ENCODE data around the gene CDH13.

Gene CDH13

GRCh38 chr16:83393196-83393981, 766.6 kb downstream of the CDH13 start:
- no peak for DNase-seq

DNA sequence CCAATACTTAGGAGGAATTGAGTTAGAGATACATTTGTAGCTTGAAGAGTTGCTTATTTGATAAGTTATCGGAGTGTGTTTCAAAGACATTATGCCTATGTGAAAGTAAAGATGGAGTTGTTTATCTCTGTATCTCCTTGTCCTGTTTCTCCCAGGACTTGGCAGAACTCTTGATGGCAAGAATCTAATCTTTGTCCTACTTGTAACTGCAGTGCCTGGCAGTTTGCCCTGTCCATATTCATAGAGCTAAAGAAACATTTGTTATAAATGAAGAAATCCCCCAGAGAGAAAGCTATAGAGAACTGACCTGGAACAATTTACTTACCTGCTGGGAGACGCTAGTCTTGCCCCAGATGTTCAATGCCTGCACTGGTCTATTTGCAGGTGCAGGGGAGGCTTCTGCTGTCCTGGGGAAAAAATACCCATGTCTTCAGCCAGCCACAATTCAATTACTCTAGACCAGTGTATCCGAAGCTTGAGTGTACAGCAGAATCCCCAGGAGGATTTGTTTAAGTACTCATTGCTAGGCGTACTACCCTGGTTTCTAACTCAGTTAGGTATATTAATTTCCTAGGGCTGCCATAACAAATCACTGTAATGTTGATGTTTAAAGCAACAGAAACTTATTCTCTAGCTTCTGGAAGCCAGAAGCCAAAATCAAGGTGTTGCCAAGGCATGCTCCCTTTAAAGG, 771.0 kb downstream of the CDH13 start:
- no peak for DNase-seq

GRCh38 chr16:83400234-83400633, 773.5 kb downstream of the CDH13 start:
- DNase-seq: no peak

DNA sequence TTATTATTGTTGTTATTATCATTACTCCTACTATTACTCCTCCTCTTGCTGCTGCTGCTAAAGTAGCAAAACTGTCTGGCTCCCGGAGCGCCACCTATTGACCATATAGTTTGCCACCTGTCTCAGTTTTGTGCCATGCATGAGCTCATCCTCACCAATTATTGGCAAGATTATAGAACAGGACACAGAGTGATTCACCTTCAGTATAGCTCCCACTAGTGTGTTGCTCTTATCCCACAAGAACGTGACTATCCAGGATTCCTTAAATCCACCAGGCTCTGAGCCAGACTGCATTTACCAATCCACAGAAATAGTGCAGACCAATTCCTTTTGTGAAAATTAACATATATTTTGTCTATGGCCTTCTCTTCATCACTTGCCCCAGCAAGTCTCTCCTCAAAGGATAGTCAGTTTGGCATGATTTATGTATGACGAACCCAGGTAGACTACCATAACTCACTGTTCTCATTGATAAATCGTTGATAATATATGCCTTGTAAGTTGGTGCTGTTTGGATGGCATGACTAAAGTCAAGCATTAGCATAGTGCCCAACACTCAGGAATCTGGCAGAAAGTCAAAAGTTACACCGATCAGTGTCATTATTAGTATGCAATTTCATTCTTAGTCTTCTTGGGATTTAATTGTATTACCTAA, 775.5 kb downstream of the CDH13 start:
- DNase-seq: no peak

DNA sequence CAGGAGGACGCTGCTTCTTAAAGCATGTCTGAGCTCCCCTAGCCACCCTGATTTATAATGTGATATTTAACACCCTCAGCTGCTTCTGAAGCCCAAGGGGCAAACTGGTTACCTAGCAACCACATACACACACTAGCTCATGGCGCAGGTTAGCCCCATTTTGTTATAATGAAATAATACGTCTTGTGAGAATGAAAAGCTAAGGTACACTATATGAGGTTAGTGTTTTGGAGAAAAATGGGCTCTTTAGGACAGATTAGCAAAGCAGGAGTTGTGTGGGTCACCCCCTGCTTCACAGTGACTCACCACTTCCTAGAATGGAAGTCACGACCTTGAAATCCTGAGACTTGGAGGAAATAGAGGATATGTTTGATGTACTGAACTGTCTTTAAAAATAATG, 776.2 kb downstream of the CDH13 start:
- no peak for DNase-seq

DNA sequence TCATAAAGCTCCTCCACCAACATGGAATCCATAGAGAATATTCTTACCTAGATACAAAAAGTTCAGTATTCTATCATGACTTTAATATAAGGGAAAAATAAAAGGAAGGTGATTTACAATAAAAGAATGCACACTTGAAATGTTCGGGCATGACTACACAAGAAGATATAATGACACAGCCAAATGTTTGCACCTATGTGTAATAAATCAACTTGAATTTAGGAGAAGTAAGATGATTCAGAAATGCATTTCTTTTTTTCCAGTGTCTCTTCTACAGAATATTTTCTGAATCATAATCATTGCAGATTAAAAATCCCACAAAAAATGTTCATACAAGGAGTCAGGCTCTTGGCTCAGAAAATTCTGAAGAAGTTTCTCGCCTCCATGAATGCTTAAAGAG, 777.0 kb downstream of the CDH13 start:
- no peak for DNase-seq

DNA sequence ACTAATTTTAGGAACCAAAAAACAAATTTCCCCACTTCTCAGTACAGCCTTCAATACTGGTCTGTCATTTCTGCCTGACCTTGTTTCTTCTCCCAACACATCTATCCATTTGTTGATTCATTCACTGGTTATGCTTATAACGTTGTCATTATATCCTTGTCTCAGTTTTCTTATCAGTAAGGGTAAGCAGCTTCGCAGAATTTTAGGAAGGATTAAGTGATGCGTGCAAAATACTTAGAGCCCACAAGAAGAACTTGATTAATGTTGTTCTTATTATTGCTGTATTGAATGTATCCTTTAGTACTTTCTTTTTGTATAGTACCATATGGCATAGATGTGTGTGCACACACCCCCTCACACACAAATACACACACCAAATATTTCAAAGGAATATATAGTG, 777.5 kb downstream of the CDH13 start:
- no peak for DNase-seq

GRCh38 chr16:83407928-83408327, 781.2 kb downstream of the CDH13 start:
- no peak for DNase-seq

DNA sequence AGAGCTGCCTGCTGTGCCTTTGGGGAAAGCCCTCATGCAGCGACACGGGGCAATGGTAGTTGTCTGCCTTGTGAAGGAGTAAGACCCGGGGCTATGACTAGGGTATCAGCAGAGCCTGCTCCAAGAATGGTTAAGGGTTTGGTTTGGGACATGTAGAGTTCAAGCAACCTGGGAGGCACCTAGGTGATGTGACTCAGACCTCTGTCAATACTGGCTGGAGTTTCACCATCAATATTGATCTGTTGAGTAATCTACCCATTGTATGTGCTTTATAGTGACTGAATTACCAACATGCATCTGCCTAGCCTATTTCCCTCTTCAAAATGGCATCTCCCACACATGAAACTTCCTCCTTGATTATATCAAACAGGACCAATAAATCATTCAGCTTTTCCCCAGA, 782.6 kb downstream of the CDH13 start:
- DNase-seq: no peak

DNA sequence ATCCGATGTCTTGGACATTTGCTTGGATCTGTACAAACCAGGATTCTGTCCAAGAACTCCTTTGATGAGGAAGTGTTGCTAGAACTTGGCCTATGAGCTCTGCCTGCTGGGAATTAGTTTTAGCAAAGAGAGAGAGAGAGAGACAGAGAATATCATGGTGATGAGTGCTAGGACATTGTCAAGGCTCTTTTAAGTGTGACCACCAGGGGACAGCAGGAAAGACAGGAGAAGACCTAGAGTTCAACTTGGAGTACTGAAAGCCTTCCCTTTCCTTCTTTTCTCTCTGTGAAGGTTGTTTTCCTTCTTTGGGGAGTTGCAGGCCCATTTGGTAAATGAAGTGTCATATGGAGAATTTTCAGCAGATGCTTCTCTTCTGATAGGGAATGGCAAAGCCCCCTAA, 791.8 kb downstream of the CDH13 start:
- DNase-seq: no peak

DNA sequence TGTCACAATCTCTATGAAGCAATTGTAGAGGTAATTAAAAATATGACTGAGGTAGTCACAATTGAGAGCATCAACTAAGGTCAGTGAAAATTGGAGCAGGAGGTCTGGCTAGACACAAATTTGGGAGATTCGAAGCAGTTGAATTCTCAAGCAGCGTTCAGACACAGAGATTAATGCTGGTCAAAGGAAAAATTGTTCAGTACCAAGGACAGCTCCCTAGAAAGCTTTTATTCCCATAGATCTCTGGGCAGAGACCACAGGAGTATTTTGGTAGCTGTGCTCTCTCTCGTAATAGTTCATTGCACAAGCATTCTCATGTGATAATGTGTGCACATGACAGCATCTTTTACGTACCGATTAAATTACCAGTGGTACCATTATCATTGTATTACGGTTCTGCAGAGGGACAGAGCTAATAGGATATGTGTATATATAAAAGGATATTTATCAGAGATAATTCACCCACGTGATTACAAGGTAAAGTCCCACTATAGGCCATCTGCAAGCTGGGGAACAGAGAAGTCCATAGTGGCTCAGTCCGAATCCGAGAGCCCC, 793.5 kb downstream of the CDH13 start:
- DNase-seq: no peak

- DNase-seq: no peak
These were observed 806.4 kb downstream of the CDH13 start for GRCh38 chr16:83433201-83433600.

- DNase-seq: no peak
These were observed 810.3 kb downstream of the CDH13 start for GRCh38 chr16:83437036-83437435.

GRCh38 chr16:83438326-83438725, 811.6 kb downstream of the CDH13 start:
- DNase-seq: no peak

GRCh38 chr16:83439412-83439811, 812.6 kb downstream of the CDH13 start:
- no peak for DNase-seq

DNA sequence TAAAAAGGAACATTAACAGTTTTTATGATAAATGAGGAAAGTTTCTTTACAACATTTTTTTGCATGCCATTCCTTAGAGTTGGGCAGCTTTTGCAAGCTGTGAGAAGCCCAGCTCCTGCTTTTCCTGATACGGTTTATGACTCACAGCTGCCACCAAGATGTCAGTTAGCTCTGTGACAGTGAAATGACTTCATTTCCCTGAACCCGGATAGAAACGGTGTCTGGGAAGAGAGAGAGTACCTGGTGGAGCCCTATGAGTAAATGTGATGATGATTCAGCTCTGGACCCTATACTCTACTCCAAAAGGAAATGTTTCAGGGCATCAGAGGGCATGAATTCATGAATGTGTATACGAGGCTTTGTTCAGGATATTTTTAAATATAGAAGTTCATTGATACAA, 814.7 kb downstream of the CDH13 start:
- DNase-seq: no peak

GRCh38 chr16:83443972-83444371, 817.2 kb downstream of the CDH13 start:
- no peak for DNase-seq

GRCh38 chr16:83447560-83447959, 820.8 kb downstream of the CDH13 start:
- DNase-seq: no peak

DNA sequence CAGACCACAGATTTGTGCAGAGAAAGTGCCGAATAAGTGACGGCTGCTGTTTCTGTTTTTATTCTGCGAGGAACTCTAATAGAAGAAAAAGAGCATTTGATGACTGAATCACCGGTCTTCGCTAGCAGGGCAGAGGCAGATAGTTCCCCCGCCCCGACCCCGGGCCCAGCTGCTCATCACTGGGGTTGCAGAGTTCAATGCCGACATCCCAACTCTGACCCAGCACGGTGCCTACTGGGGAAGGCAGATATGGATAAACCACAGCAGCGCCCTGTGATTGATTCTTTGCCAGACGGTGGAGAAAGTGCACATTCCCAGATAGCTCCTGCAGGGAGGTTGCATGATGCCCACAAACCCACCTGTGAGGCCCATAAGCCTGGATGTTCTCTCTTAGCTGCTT, 823.1 kb downstream of the CDH13 start:
- DNase-seq: no peak

GRCh38 chr16:83453977-83454376, 827.2 kb downstream of the CDH13 start:
- no peak for DNase-seq

- no peak for DNase-seq
These were observed 828.9 kb downstream of the CDH13 start for GRCh38 chr16:83455716-83456115.

DNA sequence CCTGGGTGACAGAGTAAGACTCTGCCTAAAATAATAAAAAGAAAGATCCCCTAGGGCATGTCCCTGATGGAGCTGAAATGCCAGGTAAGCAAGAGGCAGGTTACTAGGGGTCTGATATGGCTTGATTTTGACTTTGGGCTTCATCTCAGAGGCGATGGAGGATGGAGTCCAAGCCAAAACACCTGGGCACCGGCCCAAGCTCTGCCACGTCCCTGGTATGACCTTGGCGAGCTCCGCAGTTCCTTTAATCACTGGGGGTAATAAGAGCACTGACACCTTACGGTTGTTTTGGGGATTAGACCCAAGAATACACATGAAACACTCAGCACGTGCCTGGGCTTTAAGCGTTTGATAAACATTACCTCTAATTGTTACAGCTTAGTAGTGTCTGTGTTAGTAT, 830.2 kb downstream of the CDH13 start:
- no peak for DNase-seq

GRCh38 chr16:83458612-83459011, 831.8 kb downstream of the CDH13 start:
- no peak for DNase-seq

- no peak for DNase-seq
These were observed 838.2 kb downstream of the CDH13 start for GRCh38 chr16:83464991-83465390.
